K562 (cell line): Measurements from ENCODE around the gene OXSR1. TPM values are rescaled to one million over a fixed set of nuclear protein-coding genes. Genes with fewer than 3 reads are reported as not detected.

Source experiments
- ATAC-seq: fragments of 200-7000 bp; cut with Tn5 transposase; 3 replicates; pipeline ENCODE4 v1.9.1; 2020; ENCODE audit warnings: moderate library complexity
- BruUV-seq: library from RNA; stranded (reverse); fragments of 400-500 nt; replicated peaks from 2 replicates; lab custom pipeline; 2021; lab: Mats Ljungman, UMichigan
- CTCF ChIA-PET: fragments of 300-600 bp; formaldehyde crosslinking; extraction: SDS; loops from one replicate; lab custom pipeline; 2021; ENCODE audit warnings: low intra/inter-chr PET ratio; lab: Yijun Ruan, JAX
- POLR2A ChIA-PET: fragments of 300-600, 350-650 bp; sonication (Branson Sonifier 250); formaldehyde crosslinking; extraction: SDS; loops from one replicate; lab custom pipeline; 2021; ENCODE audit warnings: antibody characterized with exemption, inconsistent platforms; lab: Yijun Ruan, JAX
- DNase-seq, 4 experiments: peaks; one replicate each; pipeline versions ENCODE4 v3.0.0 to v3.0.0-alpha.2; 2011 to 2018; ENCODE audit warnings: low spot score in 3 of 4, mixed read lengths in 3 of 4; ENCODE audit errors: extremely low read depth in 1 of 4
- FAIRE-seq: peaks from 2 replicates; lab custom pipeline; 2011; peaks lifted over from hg19 to GRCh38; lab: Jason Lieb, UNC
- H2AFZ ChIP-seq: 2 replicates; pipeline ENCODE4 v1.6.0; 2011; ENCODE audit warnings: low read depth, low read length, control low read depth, inconsistent platforms
- H3K27ac ChIP-seq: fragments of 200-600 bp; 3 replicates; pipeline ENCODE4 v1.8.0; 2011; ENCODE audit warnings: low read depth, mild to moderate bottlenecking, control low read depth, inconsistent platforms, low read length, moderate library complexity, mixed read lengths; ENCODE audit errors: extremely low read depth
- H3K27me3 ChIP-seq, 2 experiments: fragments of 300-600 bp in 1 of 2; 2 replicates in 1 of 2; 3 replicates in 1 of 2; pipeline versions ENCODE4 v1.6.0 to v1.8.0; 2011; ENCODE audit warnings: inconsistent platforms in 2 of 2, low read length in 2 of 2, mild to moderate bottlenecking in 1 of 2, mixed read lengths in 1 of 2, moderate library complexity in 1 of 2; ENCODE audit not compliant: control insufficient read depth in 2 of 2, insufficient read depth in 2 of 2
- H3K36me3 ChIP-seq: fragments of 300-600 bp; 3 replicates; pipeline ENCODE4 v1.8.0; 2011; ENCODE audit warnings: mild to moderate bottlenecking, low read length, inconsistent platforms; ENCODE audit not compliant: control insufficient read depth, insufficient read depth
- H3K4me1 ChIP-seq, 2 experiments: fragments of 200-600 bp in 1 of 2; replicated peaks in 1 of 2; 2 replicates in 1 of 2; 3 replicates in 1 of 2; pipeline versions ENCODE4 v1.5.1 to v1.8.0; 2011; ENCODE audit warnings: inconsistent platforms in 2 of 2, low read length in 2 of 2, mild to moderate bottlenecking in 1 of 2, mixed read lengths in 1 of 2, moderate library complexity in 1 of 2; ENCODE audit not compliant: control insufficient read depth in 2 of 2, insufficient read depth in 2 of 2
- H3K4me2 ChIP-seq: 2 replicates; pipeline ENCODE4 v1.6.1; 2011; ENCODE audit warnings: low read length, control low read depth, inconsistent platforms, mixed read lengths; ENCODE audit not compliant: insufficient read depth
- H3K4me3 ChIP-seq: fragments of 200-600 bp; sonication (generic), shearing (Covaris generic); 2 replicates; pipeline ENCODE4 v1.5.1; 2016; ENCODE audit warnings: control low read depth, inconsistent platforms
- H3K79me2 ChIP-seq: fragments of 200-600 bp; 3 replicates; pipeline ENCODE4 v1.8.0; 2011; ENCODE audit warnings: low read length, inconsistent platforms; ENCODE audit not compliant: control insufficient read depth, insufficient read depth
- H3K9ac ChIP-seq, 2 experiments: 2 replicates each; pipeline versions ENCODE4 v1.6.0 to v1.6.1; 2011; ENCODE audit warnings: low read depth in 2 of 2, low read length in 2 of 2, control low read depth in 1 of 2, inconsistent platforms in 1 of 2, mild to moderate bottlenecking in 1 of 2, mixed read lengths in 1 of 2; ENCODE audit not compliant: insufficient read depth in 1 of 2
- H3K9me1 ChIP-seq: one replicate; pipeline ENCODE4 v1.6.0; 2011; ENCODE audit warnings: inconsistent platforms, mild to moderate bottlenecking, low read length, moderate library complexity; ENCODE audit not compliant: control insufficient read depth, insufficient read depth
- H3K9me3 ChIP-seq: replicated peaks from 2 replicates; pipeline ENCODE4 v1.5.1; 2011; ENCODE audit warnings: low read depth, low read length, inconsistent platforms; ENCODE audit not compliant: control insufficient read depth, insufficient read depth
- H4K20me1 ChIP-seq: replicated peaks from 2 replicates; pipeline ENCODE4 v1.6.1; 2011; ENCODE audit warnings: low read length, inconsistent platforms, mixed read lengths; ENCODE audit not compliant: control insufficient read depth, insufficient read depth
- ATF3 ChIP-seq, 2 experiments: fragments of 450-650 bp in 1 of 2; sonication (generic) in 1 of 2; formaldehyde crosslinking in 1 of 2; IDR thresholded peaks in 1 of 2; conservative IDR thresholded peaks in 1 of 2; 2 replicates each; pipeline versions ENCODE4 v1.6.1 to v1.8.1; 2016 to 2023; ENCODE audit warnings: mild to moderate bottlenecking in 2 of 2, moderate library complexity in 2 of 2, inconsistent platforms in 1 of 2, missing genetic modification reagents in 1 of 2
- CEBPG ChIP-seq, 3 experiments: fragments of 200-800 bp in 1 of 3; sonication (Bioruptor generic) in 1 of 3; sonication (generic) in 1 of 3; formaldehyde crosslinking in 1 of 3; IDR thresholded peaks in 2 of 3; conservative IDR thresholded peaks in 1 of 3; 2 replicates each; pipeline versions ENCODE4 v1.6.1 to v1.8.0; 2016 to 2022; ENCODE audit warnings: missing compliant biosample characterization in 2 of 3, missing genetic modification characterization in 2 of 3, mild to moderate bottlenecking in 1 of 3, missing genetic modification reagents in 1 of 3
- MBD1 ChIP-seq: fragments of 250-450 bp; sonication (Bioruptor Pico); IDR thresholded peaks from 2 replicates; pipeline ENCODE4 v1.8.0; 2022; ENCODE audit warnings: inconsistent platforms
- NR0B1 ChIP-seq: fragments of 450-650 bp; IDR thresholded peaks from one replicate; pipeline ENCODE4 v1.6.1; 2018; ENCODE audit warnings: mild to moderate bottlenecking, moderate library complexity; ENCODE audit not compliant: partially characterized antibody
- SREBF1 ChIP-seq: fragments of 150-350 bp; IDR thresholded peaks from 2 replicates; pipeline ENCODE4 v1.6.1; 2014; ENCODE audit warnings: antibody characterized with exemption, low read depth, low read length, borderline replicate concordance
- STAT5A ChIP-seq: IDR thresholded peaks from 2 replicates; pipeline ENCODE4 v1.6.1; 2012; ENCODE audit warnings: low read length, inconsistent platforms, borderline replicate concordance
- ZNF12 ChIP-seq: sonication (generic); formaldehyde crosslinking; IDR thresholded peaks from 2 replicates; pipeline ENCODE4 v1.4.0; 2020; ENCODE audit warnings: mild to moderate bottlenecking, missing genetic modification reagents
- in situ Hi-C: fragments of 300-500 bp; cut with MboI; formaldehyde crosslinking; loops from 4 replicates; pipeline ENCODE4 v1.15.0; 2018; ENCODE audit warnings: inconsistent platforms, mixed read lengths
- intact Hi-C: fragments of 100-400 bp; cut with micrococcal nuclease; formaldehyde crosslinking; loops from 2 replicates; pipeline ENCODE4 v1.14.2; 2022
- polyA plus RNA-seq, 8 experiments: library from polyadenylated mRNA; depleted of rRNA in 4 of 8; stranded (reverse) in 5 of 8; unstranded in 3 of 8; fragments of >200 nt; fragmentation: Nextera tagmentation in 2 of 8; fragmentation: Illumina TruSeq in 1 of 8; extraction: Ambion mirVana in 2 of 8; extraction: Trizol in 1 of 8; gene quantifications; 2 replicates each; pipeline versions ENCODE4 v1.2.1 to v1.2.3, GENCODE V29; 2011 to 2014; ENCODE audit warnings: inconsistent platforms in 1 of 8, missing spikeins in 1 of 8
- total RNA-seq, 7 experiments: library from RNA; depleted of rRNA in 6 of 7; stranded (reverse); fragments of >200 nt in 6 of 7; fragmentation: Illumina TruSeq in 2 of 7; extraction: Trizol in 2 of 7; gene quantifications; 2 replicates each; pipeline versions ENCODE4 v1.2.1 to v1.2.3, GENCODE V29; 2011 to 2021; ENCODE audit warnings: low replicate concordance in 1 of 7

The OXSR1 gene
- total and polyA plus RNA-seq, 9 of the 15 experiments (the other 6 are each of a cell fraction or from before 2014, with no cell fraction given) = 15.7 to 87.6 (median 48.7) TPM

- H3K9ac ChIP-seq = no peak overlapping the region
- FAIRE-seq = no peak
- H3K79me2 ChIP-seq = no peaks in the 10 kb centered on the region
- H3K27me3 ChIP-seq = peaks cover 2 to 11% of the 10 kb centered on the region in 2 experiments; a peak in 3 of 5 replicates
- intact Hi-C loops (no loop called here), in situ Hi-C loops (no loop called here)
- no peak overlapping the region for H2AFZ ChIP-seq
- H3K4me2 ChIP-seq = no peak overlapping the region
- POLR2A ChIA-PET = interaction anchor here (0.7 to 1.4 kb wide), 2 partner anchors 33 to 328 kb away, joined by 4 read pairs; no protein-coding TSS in a partner anchor
- BruUV-seq = no TSS peak
- no peaks in the 10 kb centered on the region for H3K9me1 ChIP-seq
- no peak for DNase-seq
- no peaks in the 10 kb centered on the region; the same call in 1 of the 2 replicates for H3K9me3 ChIP-seq
- H3K4me1 ChIP-seq = peaks cover 0 to 4% of the 10 kb centered on the region in 2 experiments; a peak in 1 of 5 replicates
- H3K27ac ChIP-seq = no peak overlapping the region
- no peaks in the 10 kb centered on the region for H4K20me1 ChIP-seq
- ATAC-seq = no peak
- no peaks in the 10 kb centered on the region for H3K36me3 ChIP-seq
- H3K4me3 ChIP-seq = no peak overlapping the region
- CTCF ChIA-PET = no interaction called here
- TF ChIP-seq STAT5A (no peak), ATF3 (IDR thresholded peaks at IDR 0.05) (peak; percentile 51), ATF3 (CRISPR knock-in tag; conservative IDR thresholded peaks at IDR 0.05) (no peak), ZNF12 (CRISPR knock-in tag) (no peak), NR0B1 (no peak), MBD1 (CRISPR knock-in tag) (no peak), CEBPG (CRISPR knock-in tag; IDR thresholded peaks at IDR 0.05) (no peak), CEBPG (tag; conservative IDR thresholded peaks at IDR 0.05 in 1 of 2, IDR thresholded peaks at IDR 0.05 in 1 of 2) (0 out of 4 replicates have a peak, but pooled peaks of 1 of the 2 experiments have one; percentile 21), SREBF1 (no peak)
Measured at GRCh38 chr3:38297537-38297936, 132.2 kb downstream of the OXSR1 start.
